SK-N-SH treated with all-trans-retinoic acid at 6 μM for 48 hours (cell line): ENCODE measurements around the gene THUMPD1.

Experiments
- OSR1 ChIP-seq: fragments of 250-450 bp; sonication (Bioruptor Pico); IDR thresholded peaks from 2 replicates; pipeline ENCODE4 v1.8.0; 2022; ENCODE audit warnings: moderate library complexity, mild to moderate bottlenecking, inconsistent platforms
- PATZ1 ChIP-seq: fragments of 250-450 bp; sonication (Bioruptor Pico); IDR thresholded peaks from 2 replicates; pipeline ENCODE4 v1.8.0; 2020; ENCODE audit warnings: mild to moderate bottlenecking, moderate library complexity, borderline replicate concordance
- POU6F1 ChIP-seq: fragments of 250-450 bp; sonication (Bioruptor Pico); IDR thresholded peaks from 2 replicates; pipeline ENCODE4 v1.8.0; 2021; ENCODE audit warnings: low read depth, mild to moderate bottlenecking, moderate library complexity, borderline replicate concordance
- RARB ChIP-seq: fragments of 250-450 bp; sonication (Bioruptor Pico); IDR thresholded peaks from 2 replicates; pipeline ENCODE4 v1.8.0; 2021; ENCODE audit warnings: mild to moderate bottlenecking, moderate library complexity
- TCF4 ChIP-seq: fragments of 250-450 bp; sonication (Bioruptor Pico); IDR thresholded peaks from 2 replicates; pipeline ENCODE4 v1.8.0; 2021; ENCODE audit warnings: mild to moderate bottlenecking, moderate library complexity, borderline replicate concordance
- TOX ChIP-seq: fragments of 250-450 bp; sonication (Bioruptor Pico); IDR thresholded peaks from 2 replicates; pipeline ENCODE4 v1.8.0; 2021; ENCODE audit warnings: mild to moderate bottlenecking, moderate library complexity, borderline replicate concordance
- ZFP3 ChIP-seq: fragments of 250-450 bp; sonication (Bioruptor Pico); IDR thresholded peaks from 2 replicates; pipeline ENCODE4 v1.5.0; 2020; ENCODE audit warnings: mild to moderate bottlenecking, moderate library complexity
- ZFP30 ChIP-seq: fragments of 450-650 bp; formaldehyde crosslinking; IDR thresholded peaks from 2 replicates; pipeline ENCODE4 v1.5.0; 2022; ENCODE audit warnings: mild to moderate bottlenecking, moderate library complexity
- ZNF8 ChIP-seq: fragments of 450-650 bp; formaldehyde crosslinking; IDR thresholded peaks from 2 replicates; pipeline ENCODE4 v1.5.0; 2020; ENCODE audit warnings: mild to moderate bottlenecking, moderate library complexity

GRCh38 chr16:20740901-20741521 is 607 bp downstream of the THUMPD1 start:
- TF ChIP-seq TCF4 (CRISPR knock-in tag) (no peak), ZNF8 (CRISPR knock-in tag) (no peak), OSR1 (CRISPR knock-in tag) (no peak), ZFP3 (CRISPR knock-in tag) (no peak), ZFP30 (no peak), RARB (CRISPR knock-in tag) (no peak), POU6F1 (CRISPR knock-in tag) (no peak), TOX (no peak), PATZ1 (no peak)
